Measurements from ENCODE around the gene PHACTR3. TPM values are rescaled to one million over a fixed set of nuclear protein-coding genes. Genes with fewer than 3 reads are reported as not detected.

PHACTR3 gene
- total and polyA plus RNA-seq, 2 experiments from 2014 or later, result 0.45 to 0.61 TPM

GRCh38 chr20:59606566-59606965 is 2.2 kb downstream of the PHACTR3 start (continued):
- TF ChIP-seq ZNF462 (CRISPR knock-in tag; IDR thresholded peaks at IDR 0.05), result no peak
- no peak for TF ChIP-seq NANOG (IDR thresholded peaks at IDR 0.05; ENCODE audit: borderline replicate concordance)
- TF ChIP-seq STAT1 (IDR thresholded peaks at IDR 0.05; ENCODE audit: unreplicated experiment), result no peak
- no peak for TF ChIP-seq EZH2phosphoT487 (IDR thresholded peaks at IDR 0.05; ENCODE audit: unreplicated experiment)

- Histone ChIP-seq H3K27ac (ENCODE audit: low read depth) (no peak overlapping the region), H3K9me2 (ENCODE audit: insufficient read depth) (no peaks in the 10 kb centered on the region), H3K79me2 (replicated peaks; ENCODE audit: insufficient read depth) (no peaks in the 10 kb centered on the region), H3K36me3 (ENCODE audit: insufficient read depth) (no peaks in the 10 kb centered on the region), H3K4me2 (no peak overlapping the region), H3K4me3 (no peak overlapping the region), H3K4me1 (ENCODE audit: insufficient read depth) (no peaks in the 10 kb centered on the region), H3K27me3 (ENCODE audit: insufficient read depth) (peaks cover 61% of the 10 kb centered on the region), H2AFZ (no peak overlapping the region), H3F3A (replicated peaks; ENCODE audit: low read depth) (no peaks in the 10 kb centered on the region), H4K20me1 (replicated peaks; ENCODE audit: insufficient read depth) (no peaks in the 10 kb centered on the region; the same call in 1 of the 2 replicates)
- H3K9me3 Mint-ChIP-seq, result no peaks in the 10 kb centered on the region; the same call in 2 of the 3 replicates
- ATAC-seq (no peak), DNase-seq (ENCODE audit: low spot score) (no peak)
- no peak for TF ChIP-seq JUNB (IDR thresholded peaks at IDR 0.05; ENCODE audit: unreplicated experiment)
- no peak for TF ChIP-seq CREB1 (CRISPR knock-in tag; IDR thresholded peaks at IDR 0.05; ENCODE audit: low read depth)
- peaks cover 52% of the 10 kb centered on the region for H3K27me3 Mint-ChIP-seq (ENCODE audit: insufficient read depth, low read depth, poor library complexity)
- no peak overlapping the region for H3K27ac Mint-ChIP-seq
- H3K4me3 Mint-ChIP-seq, result no peak overlapping the region
- peaks cover 3% of the 10 kb centered on the region; the same call in 1 of the 3 replicates for H3K4me1 Mint-ChIP-seq
- H3K36me3 Mint-ChIP-seq (ENCODE audit: low read depth), result no peaks in the 10 kb centered on the region
These were observed 4.1 kb downstream of the PHACTR3 start for GRCh38 chr20:59608396-59608795.
